H9 (cell line): Measurements from ENCODE around the gene BTNL3. TPM values are rescaled to one million over a fixed set of nuclear protein-coding genes. Genes with fewer than 3 reads are reported as not detected.

Source experiments
- DNase-seq: peaks from one replicate; pipeline ENCODE4 v3.0.0-alpha.2; 2017
- H2AFZ ChIP-seq: one replicate; pipeline ENCODE4 v1.6.1; 2013; ENCODE audit warnings: mild to moderate bottlenecking, low read length, control low read depth, moderate library complexity
- H2AK5ac ChIP-seq: 2 replicates; pipeline ENCODE4 v1.6.1; 2013; ENCODE audit warnings: low read length, control low read depth, mixed read lengths; ENCODE audit not compliant: insufficient read length
- H2BK120ac ChIP-seq: one replicate; pipeline ENCODE4 v1.6.1; 2013; ENCODE audit warnings: low read depth, mild to moderate bottlenecking, low read length, control low read depth, inconsistent platforms; ENCODE audit not compliant: poor library complexity, severe bottlenecking
- H2BK12ac ChIP-seq: 2 replicates; pipeline ENCODE4 v1.6.1; 2013; ENCODE audit warnings: low read length, control low read depth, mixed read lengths, low read depth; ENCODE audit not compliant: insufficient read length
- H2BK15ac ChIP-seq: 2 replicates; pipeline ENCODE4 v1.6.1; 2013; ENCODE audit warnings: low read depth, low read length, control low read depth
- H2BK20ac ChIP-seq: one replicate; pipeline ENCODE4 v1.6.1; 2013; ENCODE audit warnings: low read depth, mild to moderate bottlenecking, low read length, control low read depth, inconsistent platforms; ENCODE audit not compliant: poor library complexity, severe bottlenecking
- H2BK5ac ChIP-seq: 2 replicates; pipeline ENCODE4 v1.6.1; 2013; ENCODE audit warnings: low read length, control low read depth, mixed read lengths; ENCODE audit not compliant: insufficient read length
- H3K14ac ChIP-seq: 2 replicates; pipeline ENCODE4 v1.6.1; 2013; ENCODE audit warnings: low read length, control low read depth; ENCODE audit not compliant: insufficient read depth
- H3K18ac ChIP-seq: 2 replicates; pipeline ENCODE4 v1.6.1; 2013; ENCODE audit warnings: low read depth, mild to moderate bottlenecking, mixed read lengths, low read length, control low read depth; ENCODE audit not compliant: insufficient read length
- H3K23ac ChIP-seq: 2 replicates; pipeline ENCODE4 v1.6.1; 2013; ENCODE audit warnings: low read length, control low read depth, mixed read lengths, low read depth; ENCODE audit not compliant: insufficient read length
- H3K23me2 ChIP-seq: 2 replicates; pipeline ENCODE4 v1.6.1; 2013; ENCODE audit warnings: low read depth, mild to moderate bottlenecking, mixed read lengths, low read length, control low read depth; ENCODE audit not compliant: insufficient read length, poor library complexity, severe bottlenecking
- H3K27ac ChIP-seq: 2 replicates; pipeline ENCODE4 v1.5.1; 2013; ENCODE audit warnings: low read length, control low read depth, mixed read lengths, low read depth; ENCODE audit not compliant: insufficient read length
- H3K27me3 ChIP-seq: 2 replicates; pipeline ENCODE4 v1.6.1; 2013; ENCODE audit warnings: low read length, control low read depth, inconsistent platforms; ENCODE audit not compliant: insufficient read depth
- H3K4ac ChIP-seq: 2 replicates; pipeline ENCODE4 v1.6.1; 2013; ENCODE audit warnings: low read depth, mild to moderate bottlenecking, control low read depth, inconsistent platforms, low read length, moderate library complexity
- H3K4me1 ChIP-seq: 2 replicates; pipeline ENCODE4 v1.6.1; 2013; ENCODE audit warnings: low read length, control low read depth, inconsistent platforms; ENCODE audit not compliant: insufficient read depth
- H3K4me2 ChIP-seq: 2 replicates; pipeline ENCODE4 v1.6.1; 2013; ENCODE audit warnings: low read length, control low read depth, mixed read lengths; ENCODE audit not compliant: insufficient read length, insufficient read depth
- H3K56ac ChIP-seq: 2 replicates; pipeline ENCODE4 v1.6.1; 2013; ENCODE audit warnings: low read depth, mild to moderate bottlenecking, mixed read lengths, low read length, control low read depth; ENCODE audit not compliant: insufficient read length
- H3K79me1 ChIP-seq: 2 replicates; pipeline ENCODE4 v1.6.1; 2013; ENCODE audit warnings: low read depth, mild to moderate bottlenecking, moderate library complexity, low read length, control low read depth, inconsistent platforms; ENCODE audit not compliant: insufficient read depth, poor library complexity, severe bottlenecking
- H3K79me2 ChIP-seq: 2 replicates; pipeline ENCODE4 v1.6.1; 2013; ENCODE audit warnings: low read length, control low read depth, inconsistent platforms; ENCODE audit not compliant: insufficient read depth
- H3K9ac ChIP-seq: 2 replicates; pipeline ENCODE4 v1.6.1; 2013; ENCODE audit warnings: low read length, control low read depth, mixed read lengths; ENCODE audit not compliant: insufficient read length; ENCODE audit errors: extremely low read depth
- H3K9me3 ChIP-seq: one replicate; pipeline ENCODE4 v1.6.1; 2013; ENCODE audit warnings: low read depth, low read length, inconsistent platforms; ENCODE audit not compliant: control insufficient read depth
- H3T11ph ChIP-seq: one replicate; pipeline ENCODE4 v1.6.1; 2013; ENCODE audit warnings: mild to moderate bottlenecking, low read length, control low read depth, inconsistent platforms
- H4K20me1 ChIP-seq: one replicate; pipeline ENCODE4 v1.6.1; 2013; ENCODE audit not compliant: control insufficient read depth, insufficient read length, insufficient read depth
- H4K5ac ChIP-seq: 2 replicates; pipeline ENCODE4 v1.6.1; 2013; ENCODE audit warnings: low read depth, mild to moderate bottlenecking, mixed read lengths, low read length, control low read depth; ENCODE audit not compliant: insufficient read length
- H4K8ac ChIP-seq: replicated peaks from 2 replicates; pipeline ENCODE4 v1.6.1; 2013; ENCODE audit warnings: low read length, control low read depth, mixed read lengths, low read depth; ENCODE audit not compliant: insufficient read length
- H4K91ac ChIP-seq: 2 replicates; pipeline ENCODE4 v1.6.1; 2013; ENCODE audit warnings: low read depth, mild to moderate bottlenecking, moderate library complexity, mixed read lengths, low read length, control low read depth; ENCODE audit not compliant: insufficient read length
- H3K27ac Mint-ChIP-seq, 3 experiments: 2 replicates in 2 of 3; 3 replicates in 1 of 3; pipeline ENCODE4 v1.8.0; 2020 to 2021; ENCODE audit warnings: mixed read lengths in 3 of 3, mild to moderate bottlenecking in 1 of 3, moderate library complexity in 1 of 3
- H3K27me3 Mint-ChIP-seq: 2 replicates; pipeline ENCODE4 v1.8.0; 2021; ENCODE audit warnings: low read depth, mild to moderate bottlenecking, moderate library complexity, mixed read lengths
- H3K36me3 Mint-ChIP-seq, 3 experiments: 2 replicates in 2 of 3; 3 replicates in 1 of 3; pipeline ENCODE4 v1.8.0; 2020 to 2021; ENCODE audit warnings: low read depth in 3 of 3, mixed read lengths in 3 of 3; ENCODE audit not compliant: insufficient read depth in 1 of 3
- H3K4me1 Mint-ChIP-seq, 2 experiments: 2 replicates each; pipeline ENCODE4 v1.8.0; 2020; ENCODE audit warnings: mixed read lengths in 2 of 2
- H3K4me3 Mint-ChIP-seq, 2 experiments: 2 replicates in 1 of 2; 3 replicates in 1 of 2; pipeline ENCODE4 v1.8.0; 2020 to 2021; ENCODE audit warnings: mild to moderate bottlenecking in 2 of 2, mixed read lengths in 2 of 2, moderate library complexity in 1 of 2
- H3K9me3 Mint-ChIP-seq, 2 experiments: 2 replicates in 1 of 2; 3 replicates in 1 of 2; pipeline ENCODE4 v1.8.0; 2020; ENCODE audit warnings: mild to moderate bottlenecking in 2 of 2, mixed read lengths in 2 of 2, moderate library complexity in 1 of 2
- CTCF ChIP-seq: fragments of 200-600 bp; sonication (generic); conservative IDR thresholded peaks from 3 replicates; pipeline ENCODE4 v1.8.0; 2021; ENCODE audit warnings: antibody characterized with exemption, mild to moderate bottlenecking
- WGBS: extraction: QIAGEN DNeasy Blood & Tissue Kit; methylation state at CpG from one replicate; pipeline ENCODE4 v1.1.7; 2013; ENCODE audit warnings: missing lambda C conversion rate, low lambda C conversion rate, mixed read lengths; ENCODE audit not compliant: insufficient read length; ENCODE audit errors: extremely low coverage; 5-methylcytosine and 5-hydroxymethylcytosine counted together
- total RNA-seq: library from RNA; stranded (reverse); gene quantifications from 2 replicates; pipeline ENCODE4 v1.2.1, GENCODE V29; 2021

The BTNL3 gene
- total RNA-seq, 1 experiment from 2014 or later: not detected

GRCh38 chr5:181027452-181028031 lies 38.9 kb downstream of the BTNL3 start:
- no peaks in the 10 kb centered on the region; a peak in 1 of 7 replicates for H3K36me3 Mint-ChIP-seq
- Histone ChIP-seq H2BK20ac (no peak overlapping the region), H3K56ac (no peak overlapping the region), H3K4ac (no peak overlapping the region), H3K23me2 (no peaks in the 10 kb centered on the region), H3K23ac (no peak overlapping the region), H3K9me3 (no peaks in the 10 kb centered on the region), H3K27me3 (no peaks in the 10 kb centered on the region), H2BK15ac (no peak overlapping the region), H3K27ac (no peak overlapping the region), H4K5ac (no peak overlapping the region), H3K4me2 (peak overlapping the region; percentile 69), H4K8ac (no peak overlapping the region), H4K20me1 (no peaks in the 10 kb centered on the region), H2BK120ac (no peak overlapping the region), H3K14ac (no peak overlapping the region), H4K91ac (no peak overlapping the region), H2AK5ac (no peak overlapping the region), H3K18ac (no peak overlapping the region), H3K4me1 (no peaks in the 10 kb centered on the region; the same call in 1 of the 2 replicates), H2AFZ (no peak overlapping the region), H3K79me1 (no peaks in the 10 kb centered on the region), H2BK5ac (no peak overlapping the region), H2BK12ac (no peak overlapping the region), H3K9ac (no peak overlapping the region), H3K79me2 (no peaks in the 10 kb centered on the region), H3T11ph (no peak overlapping the region)
- H3K27ac Mint-ChIP-seq: 0 out of 7 replicates have a peak overlapping the region, but pooled peaks of 1 of the 3 experiments have one; percentile 92
- H3K4me1 Mint-ChIP-seq: peaks cover 10 to 12% of the 10 kb centered on the region in 2 experiments
- DNase-seq: no peak
- no peak for TF ChIP-seq CTCF
- peaks cover 26% of the 10 kb centered on the region for H3K27me3 Mint-ChIP-seq
- peak overlapping the region; percentile 58 to 71; a peak in 4 of 5 replicates for H3K4me3 Mint-ChIP-seq
- WGBS: no CpG with 5 or more reads among the region's 11 CpGs
- H3K9me3 Mint-ChIP-seq: peaks cover 2 to 21% of the 10 kb centered on the region in 2 experiments; a peak in 3 of 5 replicates
